ENCODE data around the gene C10orf71.

The C10orf71 gene

GRCh38 chr10:49298983-49299815 lies at the start of gene C10orf71:
C10orf71 (plus strand) TSS chr10:49299170; CDS start chr10:49322546, 23,376 bp downstream.
- no peak for DNase-seq

- no peak for DNase-seq
Observed at GRCh38 chr10:49252313-49253034, 46.5 kb upstream of the C10orf71 start.

DNA sequence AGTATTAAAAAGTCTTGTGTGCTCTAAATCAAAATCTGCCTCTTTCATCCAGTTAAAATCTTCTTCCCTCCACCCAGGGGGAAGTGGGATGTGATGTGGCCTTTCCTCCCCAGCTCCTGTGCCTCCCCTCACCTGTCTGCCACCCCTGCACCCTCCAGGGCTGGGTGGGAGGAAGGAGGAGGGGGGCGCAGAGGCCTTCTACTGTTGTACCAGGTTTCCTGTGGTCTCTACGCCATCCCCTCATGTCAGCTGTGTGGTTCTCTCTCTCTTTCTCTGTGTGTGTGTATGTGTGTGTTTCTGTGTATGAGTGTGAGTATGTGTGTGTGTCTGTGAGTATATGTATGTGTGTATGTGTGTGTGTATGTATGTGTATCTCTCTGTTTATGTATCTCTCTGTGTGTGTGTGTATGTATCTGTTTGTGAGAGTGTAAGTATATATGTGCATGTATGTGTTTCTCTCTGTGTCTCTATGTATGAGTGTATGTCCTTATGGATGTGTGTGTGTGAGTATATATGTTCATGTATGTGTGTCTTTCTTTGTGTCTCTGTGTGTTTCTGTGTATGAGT lies 45.5 kb upstream of the C10orf71 start:
- no peak for DNase-seq

DNA sequence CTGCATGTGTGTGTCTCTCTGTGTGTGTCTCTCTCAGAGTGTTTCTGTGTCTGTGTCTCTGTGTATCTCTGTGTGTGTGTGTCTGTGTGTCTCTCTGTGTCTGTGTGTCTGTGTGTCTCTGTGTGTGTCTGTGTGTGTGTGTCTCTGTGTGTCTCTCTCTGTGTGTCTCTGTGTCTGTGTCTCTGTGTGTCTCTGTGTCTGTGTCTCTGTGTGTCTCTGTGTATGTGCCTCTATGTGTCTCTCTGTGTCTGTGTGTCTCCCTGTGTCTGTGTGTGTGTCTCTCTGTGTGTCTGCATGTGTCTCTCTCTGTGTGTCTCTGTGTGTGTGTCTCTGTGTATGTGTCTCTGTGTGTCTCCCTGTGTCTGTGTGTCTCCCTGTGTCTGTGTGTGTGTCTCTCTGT lies 44.8 kb upstream of the C10orf71 start:
- no peak for DNase-seq

DNA sequence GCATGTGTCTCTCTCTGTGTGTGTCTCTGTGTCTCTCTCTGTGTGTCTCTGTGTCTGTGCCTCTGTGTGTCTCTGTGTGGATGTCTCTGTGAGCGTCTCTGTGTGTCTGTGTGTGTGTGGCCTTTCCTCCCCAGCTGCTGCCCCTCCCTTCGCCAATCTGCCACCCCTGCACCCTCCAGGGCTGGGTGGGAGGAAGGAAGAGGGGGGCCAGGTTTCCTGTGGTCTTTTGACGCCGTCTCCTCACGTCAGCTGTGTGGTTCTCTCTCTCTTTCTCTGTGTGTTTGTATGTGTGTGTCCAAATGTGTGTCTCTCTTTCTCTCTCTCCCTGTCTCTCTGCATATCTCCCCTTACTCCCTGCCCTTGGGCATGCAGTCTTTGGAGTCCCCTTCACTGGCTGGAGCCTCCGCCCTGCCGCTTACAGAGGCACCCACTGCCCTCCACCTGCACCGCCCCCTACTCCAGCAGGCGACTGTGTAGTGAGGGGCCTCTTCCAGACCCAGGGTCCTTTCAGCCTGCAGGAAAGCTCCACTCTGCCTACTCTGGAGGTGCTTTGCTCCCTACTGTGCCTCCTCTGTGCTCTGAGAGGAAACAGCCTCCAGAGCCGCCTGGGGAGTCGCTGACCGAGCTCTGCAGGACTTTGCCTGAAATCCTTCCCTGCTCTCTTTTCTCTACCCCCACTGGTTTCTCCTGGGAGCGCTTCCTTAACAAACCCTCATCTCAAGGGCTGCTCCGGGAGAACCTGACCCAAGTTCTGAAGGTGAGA lies 44.2 kb upstream of the C10orf71 start:
- peak; percentile 25 for DNase-seq

- DNase-seq, result no peak
Observed at GRCh38 chr10:49255883-49256282, 43.1 kb upstream of the C10orf71 start.

DNA sequence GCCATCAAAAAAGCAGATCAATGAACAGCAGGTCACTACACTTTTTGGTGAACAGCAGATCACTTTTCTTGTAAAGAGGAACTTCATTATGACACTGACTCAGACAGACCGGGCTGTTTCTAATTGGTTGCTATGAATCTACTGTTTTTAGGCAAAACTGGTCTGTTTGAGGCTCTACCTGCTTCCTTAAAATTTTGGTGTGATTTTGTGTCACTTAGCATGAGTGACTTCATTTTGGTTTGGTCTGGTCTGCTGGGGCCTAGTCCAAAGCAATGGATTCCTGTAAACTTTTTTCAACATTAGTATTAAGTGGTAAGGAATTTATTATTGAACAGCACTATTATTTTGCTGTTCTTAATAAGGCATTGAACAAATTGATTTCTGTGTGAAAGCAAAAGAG lies 41.8 kb upstream of the C10orf71 start:
- DNase-seq, result no peak

GRCh38 chr10:49257626-49258349 lies 41.2 kb upstream of the C10orf71 start:
- no peak for DNase-seq

DNA sequence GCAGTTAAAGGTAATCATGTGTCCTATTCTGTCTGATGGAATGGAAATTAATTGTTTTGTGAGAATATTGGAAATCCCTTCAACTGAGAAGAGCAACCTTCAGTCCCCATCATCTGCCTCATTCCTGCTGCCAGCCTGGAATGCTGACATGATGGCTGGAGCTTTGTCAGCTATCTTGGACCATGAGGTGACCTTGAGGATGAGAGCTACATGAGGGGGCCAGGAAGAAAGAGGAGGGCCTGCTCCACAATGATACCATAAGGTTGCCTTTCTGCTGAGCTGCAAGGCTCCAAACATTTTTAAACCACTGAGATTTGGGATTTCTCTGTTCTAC lies 40.7 kb upstream of the C10orf71 start:
- DNase-seq, result no peak

DNA sequence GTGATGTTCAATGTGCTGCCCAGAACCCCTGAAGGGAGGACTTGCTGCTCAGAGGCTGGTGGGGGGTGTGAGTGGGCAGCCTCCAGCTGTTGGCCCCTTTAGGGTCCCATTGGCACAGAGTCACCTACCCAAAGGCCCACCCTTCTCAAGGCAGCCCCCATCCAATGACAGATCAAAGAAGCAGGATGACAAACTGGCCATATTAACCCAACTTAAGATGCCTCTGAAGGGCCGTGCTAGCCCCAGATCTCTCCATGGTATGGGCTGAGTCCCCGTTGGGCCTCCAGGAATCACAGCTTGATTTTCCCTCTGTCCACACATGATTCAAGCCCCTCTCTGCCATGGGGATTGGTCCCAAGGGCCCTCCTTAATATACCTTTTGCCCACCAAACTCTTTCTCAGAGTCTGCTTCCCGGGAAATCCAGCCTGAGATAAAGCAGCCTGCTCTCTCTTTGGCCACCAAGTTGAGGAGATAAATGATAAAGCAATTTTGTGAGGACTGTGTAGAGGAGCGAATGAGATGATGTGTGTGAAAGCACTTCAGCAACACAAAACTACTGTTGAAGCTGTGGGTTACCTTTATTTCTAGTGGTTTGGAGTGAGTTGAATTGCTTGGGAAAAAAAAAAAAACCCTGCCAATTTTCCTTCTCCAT lies 38.2 kb upstream of the C10orf71 start:
- no peak for DNase-seq

DNA sequence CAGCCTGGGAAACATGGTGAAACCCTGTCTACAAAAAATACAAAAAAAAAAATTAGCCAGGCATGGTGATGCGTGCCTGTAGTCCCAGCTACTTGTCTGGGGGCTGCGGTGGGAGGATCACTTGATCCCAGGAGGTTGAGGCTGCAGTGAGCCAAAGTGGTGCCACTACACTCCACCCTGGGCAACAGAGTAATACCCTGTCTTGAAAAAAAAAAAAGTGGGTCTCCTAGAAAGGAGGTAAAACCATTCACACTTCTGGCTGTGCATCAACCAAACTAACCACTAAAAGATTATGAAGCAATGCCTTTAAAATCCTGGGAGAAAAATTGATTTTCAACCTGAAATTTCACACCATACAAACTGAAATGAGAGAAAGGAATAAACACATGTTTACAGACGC lies 35.4 kb upstream of the C10orf71 start:
- no peak for DNase-seq

DNA sequence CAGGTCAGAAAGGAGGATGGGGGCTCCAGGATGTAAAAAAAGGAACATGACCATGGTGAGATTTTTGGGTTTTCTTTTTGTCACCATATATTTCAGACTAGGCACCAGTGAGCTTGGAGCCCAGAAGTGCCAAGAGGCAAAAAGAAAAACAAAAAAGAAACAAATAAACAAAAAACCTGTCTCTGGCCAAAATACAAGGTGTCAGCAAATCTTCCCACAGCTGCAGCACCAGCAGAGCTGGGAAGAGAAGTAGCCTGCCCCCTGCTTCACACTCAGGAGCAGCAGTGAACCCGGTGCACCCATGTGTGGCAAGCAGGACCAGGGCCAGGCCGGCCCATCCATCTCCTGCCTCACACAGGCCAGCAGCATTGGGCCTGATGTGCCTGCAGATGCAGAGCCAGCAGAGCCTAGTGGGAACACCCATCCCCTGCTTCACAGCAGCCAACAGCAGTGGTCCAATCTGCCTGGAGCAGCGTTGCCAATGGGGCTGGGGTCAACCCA lies 34.7 kb upstream of the C10orf71 start:
- DNase-seq, result no peak

DNA sequence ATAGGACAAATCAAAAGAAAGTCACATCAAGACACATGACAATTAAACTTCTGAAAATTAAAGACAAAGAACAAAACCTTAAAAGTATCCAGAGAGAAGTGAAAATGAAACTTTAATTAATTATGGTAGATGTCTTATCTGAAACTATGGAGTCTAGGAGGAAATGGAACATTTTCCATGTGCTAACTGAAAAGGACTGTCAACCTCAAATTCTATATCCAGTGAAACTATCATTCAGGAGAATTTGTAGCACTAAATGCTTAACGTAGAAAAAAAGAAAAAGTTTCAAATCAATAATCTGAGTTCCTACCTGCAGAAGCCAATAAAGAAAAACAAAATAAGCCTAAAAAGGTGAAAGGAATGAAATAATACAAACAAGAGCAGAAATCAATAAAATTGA lies 33.1 kb upstream of the C10orf71 start:
- DNase-seq, result no peak

DNA sequence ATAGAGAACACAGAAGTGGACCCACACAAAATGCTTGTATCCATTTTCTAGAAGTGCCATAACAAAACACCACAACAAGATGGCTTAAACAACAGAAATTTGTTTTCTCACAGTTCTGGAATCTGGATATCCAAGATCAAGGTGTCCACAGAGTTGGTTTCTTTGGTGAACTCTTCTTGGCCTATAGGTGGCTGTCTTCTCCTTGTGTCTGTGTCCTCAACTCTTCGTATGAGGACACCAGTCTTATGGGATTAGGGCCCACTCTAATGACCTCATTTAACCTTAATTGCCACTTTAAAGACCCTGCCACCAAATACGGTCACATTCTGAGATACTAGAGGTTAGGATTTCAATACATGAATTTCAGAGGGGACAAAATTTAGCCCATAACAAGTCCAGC lies 30.8 kb upstream of the C10orf71 start:
- DNase-seq, result no peak

DNA sequence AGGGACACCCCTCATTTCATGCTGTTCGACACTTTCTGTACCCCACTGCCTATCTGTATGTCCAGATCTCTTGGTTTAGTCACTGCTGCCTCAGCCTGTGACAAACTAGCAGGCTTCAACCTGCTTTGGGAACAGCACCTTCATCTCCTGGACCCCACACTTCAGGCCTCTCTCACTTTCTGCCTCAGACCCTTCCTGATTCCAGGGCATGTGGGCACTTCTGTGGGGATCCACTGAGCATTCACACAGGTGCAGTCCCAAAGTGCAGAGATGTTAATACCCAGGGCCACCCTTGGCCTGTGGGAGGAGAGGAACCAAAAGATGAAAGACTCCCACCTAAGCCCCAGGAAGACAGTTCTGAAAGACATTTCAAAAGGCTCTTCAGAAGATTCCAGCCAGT lies 29.4 kb upstream of the C10orf71 start:
- no peak for DNase-seq

- no peak for DNase-seq
Observed at GRCh38 chr10:49270565-49270964, 28.4 kb upstream of the C10orf71 start.

DNA sequence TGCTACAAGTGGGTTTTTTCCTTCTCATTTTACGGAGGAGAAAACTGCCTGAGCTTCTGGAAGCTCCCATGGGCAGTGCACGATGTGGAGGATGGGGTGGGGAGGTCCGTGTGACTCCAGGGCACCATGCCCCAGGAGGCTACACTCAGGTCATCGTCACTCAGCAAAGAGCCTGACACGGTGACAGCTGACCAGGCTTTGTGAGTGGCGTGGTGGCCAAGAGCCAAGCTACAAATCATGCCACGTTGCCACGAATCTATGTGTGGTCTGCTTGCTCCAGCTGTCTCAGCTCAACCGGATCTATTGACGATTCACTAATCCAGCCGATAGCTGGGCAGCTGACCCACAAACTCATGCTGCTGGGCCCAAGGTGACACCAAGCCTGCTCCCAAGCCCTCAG lies 27.6 kb upstream of the C10orf71 start:
- DNase-seq, result no peak

- DNase-seq, result no peak
Observed at GRCh38 chr10:49272251-49273081, 26.5 kb upstream of the C10orf71 start.

DNA sequence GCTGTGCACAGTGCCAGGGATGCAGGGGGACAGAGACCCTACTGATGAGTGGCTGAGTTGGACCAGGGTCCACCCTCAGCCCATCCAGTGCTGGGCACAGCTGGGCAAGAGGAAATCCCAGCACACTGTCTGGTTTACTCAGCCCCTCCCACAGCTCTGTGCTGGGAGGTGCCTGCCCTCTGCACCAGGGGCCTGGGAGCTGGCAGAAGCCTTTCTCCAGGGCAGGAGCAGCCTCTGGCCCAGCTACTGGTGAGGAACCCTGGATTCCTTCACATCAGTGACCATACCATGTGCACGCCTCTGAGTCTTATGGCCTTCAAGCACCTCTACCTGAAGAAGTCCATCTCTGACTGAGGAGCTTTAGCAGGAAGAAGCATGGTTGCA lies 25.9 kb upstream of the C10orf71 start:
- no peak for DNase-seq

GRCh38 chr10:49273626-49274025 lies 25.3 kb upstream of the C10orf71 start:
- DNase-seq, result no peak

DNA sequence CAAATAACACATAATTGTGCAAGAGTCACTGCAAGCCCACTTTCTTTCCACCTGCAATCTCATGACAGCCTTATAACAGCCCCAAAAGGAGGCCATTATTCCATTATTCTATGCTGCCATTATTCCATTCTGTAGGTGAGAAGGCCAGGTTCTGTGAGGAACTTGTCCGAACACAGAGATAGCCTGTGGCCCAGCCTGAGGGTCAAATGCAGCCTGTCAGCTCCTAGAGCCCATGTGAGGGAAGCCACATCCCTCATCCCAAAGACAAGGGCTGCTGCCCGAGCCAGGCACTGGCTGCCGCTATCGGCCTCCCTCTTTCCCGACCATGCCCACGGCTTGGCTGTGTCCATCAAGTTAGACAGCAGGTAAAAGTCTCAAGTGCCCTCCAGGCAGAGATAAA lies 24.1 kb upstream of the C10orf71 start:
- DNase-seq, result no peak

Data from activated effector memory CD4-positive, alpha-beta T cell treated with Interleukin-2 at 50 U/mL for 16 hours (primary cell).